Stimulated activated CD4-positive, alpha-beta T cell treated with anti-CD3 and anti-CD28 coated beads, Interleukin-15, amount 100 ng/mL, for 48 hours (primary cell): Measurements from ENCODE around the gene CLDN34.

Experiments used
- DNase-seq, 2 donors: peaks; one replicate each; pipeline ENCODE4 v3.0.0-alpha.2; 2020; ENCODE audit warnings: low read depth in 2 of 2

The CLDN34 gene

GRCh38 chrX:9980927-9981326 lies 13.8 kb downstream of the CLDN34 start:
- DNase-seq = no peak

GRCh38 chrX:9983441-9983840 lies 16.3 kb downstream of the CLDN34 start:
- no peak for DNase-seq

- DNase-seq = no peak
Measured at GRCh38 chrX:9983846-9984245, 16.7 kb downstream of the CLDN34 start.

GRCh38 chrX:9988762-9989161 lies 21.6 kb downstream of the CLDN34 start:
- no peak for DNase-seq

- no peak for DNase-seq
Measured at GRCh38 chrX:9992061-9992460, 24.9 kb downstream of the CLDN34 start.

GRCh38 chrX:9992724-9993123 lies 25.6 kb downstream of the CLDN34 start:
- DNase-seq = no peak

GRCh38 chrX:9995855-9996339 lies 28.7 kb downstream of the CLDN34 start:
- peak in 1 of 2 donors; percentile 62 for DNase-seq

GRCh38 chrX:9997041-9997440 lies 29.9 kb downstream of the CLDN34 start:
- no peak for DNase-seq

- peak; percentile 59 to 62 for DNase-seq
Measured at GRCh38 chrX:9997524-9997923, 30.4 kb downstream of the CLDN34 start.

- DNase-seq = no peak
Measured at GRCh38 chrX:10001496-10001895, 34.3 kb downstream of the CLDN34 start.

GRCh38 chrX:10004832-10005475 lies 37.8 kb downstream of the CLDN34 start:
- no peak for DNase-seq

- DNase-seq = no peak
Measured at GRCh38 chrX:10006086-10006485, 38.9 kb downstream of the CLDN34 start.

GRCh38 chrX:10006770-10007169 lies 39.6 kb downstream of the CLDN34 start:
- DNase-seq = no peak

- no peak for DNase-seq
Measured at GRCh38 chrX:10007621-10008020, 40.5 kb downstream of the CLDN34 start.

GRCh38 chrX:10008483-10009056 lies 41.4 kb downstream of the CLDN34 start:
- no peak for DNase-seq

GRCh38 chrX:10009741-10010140 lies 42.6 kb downstream of the CLDN34 start:
- no peak for DNase-seq

- DNase-seq = no peak
Measured at GRCh38 chrX:10010686-10011085, 43.5 kb downstream of the CLDN34 start.

- DNase-seq = no peak
Measured at GRCh38 chrX:10011261-10011931, 44.2 kb downstream of the CLDN34 start.

GRCh38 chrX:10011991-10012390 lies 44.8 kb downstream of the CLDN34 start:
- DNase-seq = no peak

- peak; percentile 40 to 45 for DNase-seq
Measured at GRCh38 chrX:10014462-10015354, 47.5 kb downstream of the CLDN34 start.

- no peak for DNase-seq
Measured at GRCh38 chrX:10015355-10015722, 48.2 kb downstream of the CLDN34 start.
